Middle frontal gyrus (tissue), 1 donor: ENCODE measurements around the gene EHBP1.
"Not testable (repeated sequence)": the region's sequence is repeated elsewhere in the genome, so short reads cannot be mapped to it uniquely, and the experiment has no call there.

Experiments used
- DNase-seq: peaks from one replicate; pipeline ENCODE4 v3.0.0-alpha.2; 2015; ENCODE audit warnings: low spot score; ENCODE audit errors: extremely low spot score

Gene EHBP1

GRCh38 chr2:62704654-62705006 is 883 bp upstream of the EHBP1 start:
- no peak for DNase-seq

GRCh38 chr2:62705859-62706720 is 577 bp downstream of the EHBP1 start:
- peak; percentile 10 for DNase-seq

- DNase-seq = no peak
Measured at GRCh38 chr2:62706721-62707521, 1.4 kb downstream of the EHBP1 start.

GRCh38 chr2:62708751-62709150 is 3.2 kb downstream of the EHBP1 start:
- DNase-seq = no peak

GRCh38 chr2:62711832-62712494 is 6.5 kb downstream of the EHBP1 start:
- DNase-seq = no peak

GRCh38 chr2:62713196-62713595 is 7.7 kb downstream of the EHBP1 start:
- DNase-seq = not testable (repeated sequence)

- no peak for DNase-seq
Measured at GRCh38 chr2:62713837-62714236, 8.3 kb downstream of the EHBP1 start.

GRCh38 chr2:62716768-62717167 is 11.3 kb downstream of the EHBP1 start:
- no peak for DNase-seq

GRCh38 chr2:62717503-62718081 is 12.1 kb downstream of the EHBP1 start:
- DNase-seq = no peak

- DNase-seq = no peak
Measured at GRCh38 chr2:62718225-62718822, 12.8 kb downstream of the EHBP1 start.

GRCh38 chr2:62719757-62720156 is 14.2 kb downstream of the EHBP1 start:
- DNase-seq = no peak

- no peak for DNase-seq
Measured at GRCh38 chr2:62722679-62723078, 17.2 kb downstream of the EHBP1 start.

GRCh38 chr2:62723253-62723652 is 17.7 kb downstream of the EHBP1 start:
- no peak for DNase-seq

- DNase-seq = no peak
Measured at GRCh38 chr2:62724106-62724505, 18.6 kb downstream of the EHBP1 start.

GRCh38 chr2:62724886-62725711 is 19.6 kb downstream of the EHBP1 start:
- DNase-seq = peak; percentile 19

- no peak for DNase-seq
Measured at GRCh38 chr2:62725712-62726055, 20.2 kb downstream of the EHBP1 start.

- DNase-seq = no peak
Measured at GRCh38 chr2:62727259-62727867, 21.9 kb downstream of the EHBP1 start.

- DNase-seq = no peak
Measured at GRCh38 chr2:62727876-62728566, 22.5 kb downstream of the EHBP1 start.

GRCh38 chr2:62731275-62731674 is 25.8 kb downstream of the EHBP1 start:
- DNase-seq = no peak
